Head of caudate nucleus (tissue), 42 donors: ENCODE data around the gene ZMIZ1.

Experiments used
- DNase-seq, 42 donors: peaks; one replicate each; pipeline versions ENCODE4 v3.0.0 to v3.0.0-alpha.2; 2020 to 2021; ENCODE audit warnings: mixed read lengths in 7 of 42
- intact Hi-C: fragments of 100-400 bp; cut with DNase I; formaldehyde crosslinking; loops from one replicate; pipeline ENCODE4 v1.15.0; 2022

Gene ZMIZ1

DNA sequence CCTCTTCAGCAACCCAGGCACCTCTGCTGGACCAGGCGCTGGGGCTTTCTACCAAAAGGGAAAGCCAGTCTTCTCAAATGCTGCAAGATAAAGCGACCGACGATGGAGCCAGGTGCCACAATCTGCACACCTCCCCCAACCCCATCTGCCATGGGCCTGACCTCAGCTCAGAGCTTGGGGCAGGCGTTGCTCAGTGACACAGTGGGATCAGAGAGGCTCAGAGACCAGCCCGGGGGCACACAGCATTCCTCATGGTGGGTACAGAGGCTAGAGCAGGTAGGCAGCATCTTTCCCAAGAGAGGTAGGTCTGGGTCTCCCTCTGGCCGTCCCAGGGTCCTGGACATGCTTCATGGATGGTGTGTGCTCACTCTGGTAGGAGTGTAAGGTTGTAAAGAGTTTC is 56.3 kb downstream of the ZMIZ1 start:
- intact Hi-C loops = no loop called here
- no peak for DNase-seq

DNA sequence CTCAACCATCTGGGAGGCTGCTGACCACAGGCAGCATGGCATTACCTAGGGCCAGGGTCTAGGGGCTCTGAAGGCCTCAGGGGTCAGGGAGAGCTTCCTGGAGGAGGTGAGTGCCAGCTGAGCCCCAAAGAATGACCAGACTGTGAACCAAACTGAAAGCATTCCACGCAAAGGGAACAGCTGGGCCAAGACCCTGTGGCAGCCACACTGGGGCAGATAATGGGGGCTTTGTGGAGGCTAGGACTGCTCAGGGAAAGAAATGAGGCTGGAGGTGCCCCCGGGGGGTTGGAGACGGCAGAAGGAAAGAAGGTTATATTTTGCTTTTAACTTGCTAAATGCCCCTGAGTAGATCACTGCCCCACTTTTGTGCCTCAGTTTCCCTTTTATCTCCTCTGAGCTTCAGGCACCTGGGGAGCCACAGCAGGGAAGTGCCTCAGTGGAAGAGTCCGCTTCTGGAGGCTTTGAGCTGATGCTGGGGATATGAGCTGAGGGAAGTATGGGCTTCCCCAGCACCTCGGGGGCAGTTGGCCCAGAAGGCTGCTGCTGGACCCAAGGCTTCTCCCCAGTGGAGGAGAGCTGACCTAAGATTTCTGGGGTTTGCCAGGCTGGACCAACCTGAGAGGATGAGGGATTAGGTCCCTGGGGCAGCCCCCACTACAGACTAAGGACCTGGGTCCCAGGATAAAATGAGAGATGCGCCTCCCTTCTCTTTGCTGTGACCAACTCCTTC is 57.8 kb downstream of the ZMIZ1 start:
- intact Hi-C loops = no loop called here
- DNase-seq = no peak

DNA sequence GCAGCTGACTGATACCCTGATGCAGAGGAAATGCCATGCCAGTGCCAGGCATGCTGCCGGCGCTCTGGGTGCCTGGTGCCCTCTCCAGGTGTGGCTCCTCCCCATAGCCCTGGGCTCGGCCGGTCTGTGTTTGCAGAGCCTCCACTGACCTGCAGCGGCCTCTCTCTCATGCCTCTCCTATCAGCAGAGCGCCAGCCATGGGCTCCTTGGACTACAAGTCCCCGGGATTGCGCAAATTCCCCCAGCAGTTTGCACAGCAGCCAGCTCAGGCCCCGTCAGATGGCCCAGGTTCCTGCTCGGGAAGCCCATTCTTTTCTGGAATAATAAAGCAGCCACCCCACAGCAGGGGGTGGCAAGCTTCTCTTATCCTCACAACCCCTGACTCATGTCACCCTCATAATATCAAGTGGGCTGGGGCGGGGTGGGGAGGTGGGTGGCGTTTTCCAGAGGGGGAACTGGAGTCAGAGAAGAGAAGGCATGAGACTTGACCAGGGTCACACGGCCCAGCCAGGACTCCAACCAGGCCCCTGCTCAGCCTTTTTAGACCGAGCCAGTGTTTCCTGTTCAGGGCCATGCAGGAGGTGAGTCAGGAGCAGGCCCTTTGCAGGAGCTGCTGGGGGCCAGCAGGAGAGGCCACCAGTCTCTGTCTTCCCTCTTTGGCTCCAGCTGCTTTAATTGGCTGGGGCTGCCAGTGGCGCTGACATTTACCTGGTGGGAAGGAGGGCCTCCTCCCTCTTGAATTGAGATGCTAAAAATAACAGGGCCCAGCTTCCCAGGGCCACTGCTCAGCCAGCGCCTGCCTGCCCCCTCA is 58.6 kb downstream of the ZMIZ1 start:
- peak in 6 of 42 donors; percentile 30 to 66 (median 45) for DNase-seq
- intact Hi-C loops = no loop called here

DNA sequence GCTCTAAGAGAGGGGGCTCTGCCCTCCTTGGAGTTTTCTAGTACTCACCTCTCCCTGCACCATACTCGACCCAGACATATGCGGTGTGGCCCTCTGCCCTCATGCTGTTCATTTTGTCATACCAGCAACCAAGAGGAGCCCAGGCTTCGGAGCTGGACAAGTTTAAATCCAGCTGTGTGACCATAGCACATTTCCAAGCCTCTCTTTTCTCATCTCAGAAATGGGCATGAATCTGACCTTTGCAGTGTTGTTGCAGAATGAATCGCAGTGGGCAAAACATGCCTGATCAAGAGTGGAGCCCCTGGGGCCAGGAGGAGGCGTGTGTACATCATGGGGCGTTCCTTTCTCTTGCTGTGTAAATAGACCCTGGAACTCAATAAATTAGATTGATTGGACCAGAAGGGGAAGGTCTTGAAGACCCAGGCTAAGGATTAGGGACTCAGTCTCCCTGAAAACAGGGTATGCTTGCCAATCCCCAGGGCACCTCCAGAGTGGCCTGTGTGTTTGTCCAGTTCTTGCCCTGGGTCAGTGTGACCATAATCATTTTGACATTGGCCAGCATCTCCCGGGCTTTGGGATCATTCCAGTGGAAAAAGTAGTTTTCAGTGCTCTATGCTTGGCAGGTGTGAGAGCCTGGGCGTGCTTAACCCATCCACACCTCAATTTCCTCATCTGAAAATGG is 59.6 kb downstream of the ZMIZ1 start:
- intact Hi-C loops = no loop called here
- no peak for DNase-seq

DNA sequence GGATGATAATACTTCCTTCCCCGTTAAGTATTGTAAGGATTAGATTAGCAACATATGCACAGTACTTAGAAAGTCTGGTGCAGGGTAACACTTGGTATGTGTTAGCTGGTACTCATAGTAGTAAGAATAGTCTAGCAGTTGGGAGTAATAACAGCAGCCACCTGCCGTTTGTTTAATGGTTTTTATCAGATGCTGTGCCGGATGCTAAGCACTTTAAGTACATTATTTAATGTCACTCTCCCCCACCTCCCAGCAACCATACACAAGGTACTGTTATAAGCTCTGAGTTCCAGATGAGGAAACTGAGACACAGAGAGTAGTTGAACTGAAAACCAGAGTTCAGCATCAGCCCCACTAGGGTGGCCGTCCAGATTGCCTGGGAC is 60.1 kb downstream of the ZMIZ1 start:
- intact Hi-C loops = no loop called here
- DNase-seq = no peak

DNA sequence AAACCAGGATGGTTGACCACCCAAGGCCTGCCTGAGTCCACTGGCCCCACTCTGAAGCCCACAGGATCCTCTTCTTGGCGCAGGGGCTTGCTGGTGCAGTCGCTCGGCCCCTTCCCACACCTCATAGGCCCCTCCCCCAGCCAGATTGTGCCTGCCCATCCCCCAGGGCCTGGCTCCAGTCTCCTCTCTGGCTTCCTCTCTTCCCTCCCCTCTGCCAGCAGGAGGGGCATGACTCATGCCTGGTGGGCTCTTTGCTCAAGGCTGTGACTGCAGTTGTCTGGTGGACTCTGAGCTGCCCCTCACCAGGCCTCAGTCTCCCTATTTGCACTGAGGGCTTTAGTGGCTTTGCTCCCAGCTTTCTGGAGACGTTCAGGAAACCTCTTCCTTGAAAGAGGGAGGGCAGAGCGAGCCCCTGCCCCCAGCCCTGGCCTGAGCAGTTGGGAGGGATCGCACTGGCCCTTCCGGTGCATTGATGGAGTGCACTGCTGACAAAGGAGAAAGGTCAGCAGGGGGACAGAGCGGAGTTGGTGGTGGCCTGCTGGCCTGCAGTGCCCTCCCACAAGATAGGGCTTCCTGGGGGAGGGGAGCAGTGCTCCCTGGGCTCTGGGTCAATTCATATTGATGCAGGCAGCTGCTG is 60.7 kb downstream of the ZMIZ1 start:
- intact Hi-C loops = no loop called here
- DNase-seq = peak in 4 of 42 donors; percentile 34 to 67 (median 59)

DNA sequence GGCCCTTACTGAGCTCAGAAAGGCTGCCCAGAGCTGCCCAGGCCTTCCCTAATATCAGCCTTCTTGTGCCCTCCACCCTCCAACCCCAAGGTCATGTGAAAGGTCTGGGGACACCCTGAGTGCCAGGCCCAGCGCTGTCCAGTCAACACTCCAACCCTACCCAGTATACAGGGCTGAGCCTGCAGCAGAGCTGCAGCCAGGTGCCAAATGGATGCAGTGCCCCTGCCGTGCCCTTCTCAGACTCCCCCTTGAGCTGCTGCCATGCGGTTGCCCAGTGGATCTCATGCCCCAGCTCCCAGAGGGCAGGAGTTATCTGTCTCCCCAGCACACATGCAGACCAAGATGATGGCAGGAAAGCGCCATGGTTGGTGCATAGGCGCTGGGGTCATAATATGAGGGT is 61.5 kb downstream of the ZMIZ1 start:
- DNase-seq = no peak
- intact Hi-C loops = no loop called here

DNA sequence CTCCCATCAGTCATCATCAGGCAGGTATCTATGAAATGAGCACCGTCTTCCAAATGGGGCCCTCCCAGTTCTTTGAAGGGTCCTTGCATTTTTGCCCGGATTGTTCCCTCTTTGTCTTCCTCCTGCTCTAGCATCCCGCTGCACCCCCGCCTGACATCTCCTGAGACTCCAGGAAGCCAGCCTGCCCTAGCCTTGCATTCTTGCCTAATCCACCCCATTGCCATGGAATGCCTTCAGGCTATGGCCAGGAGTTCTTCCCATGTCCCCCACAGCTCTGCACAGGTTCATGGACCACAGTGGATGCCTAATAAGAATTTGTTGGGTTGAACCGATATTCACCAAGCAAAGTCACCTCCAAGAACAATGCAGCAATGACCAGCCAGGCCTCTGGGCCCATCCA is 62.1 kb downstream of the ZMIZ1 start:
- DNase-seq = no peak
- intact Hi-C loops = no loop called here

DNA sequence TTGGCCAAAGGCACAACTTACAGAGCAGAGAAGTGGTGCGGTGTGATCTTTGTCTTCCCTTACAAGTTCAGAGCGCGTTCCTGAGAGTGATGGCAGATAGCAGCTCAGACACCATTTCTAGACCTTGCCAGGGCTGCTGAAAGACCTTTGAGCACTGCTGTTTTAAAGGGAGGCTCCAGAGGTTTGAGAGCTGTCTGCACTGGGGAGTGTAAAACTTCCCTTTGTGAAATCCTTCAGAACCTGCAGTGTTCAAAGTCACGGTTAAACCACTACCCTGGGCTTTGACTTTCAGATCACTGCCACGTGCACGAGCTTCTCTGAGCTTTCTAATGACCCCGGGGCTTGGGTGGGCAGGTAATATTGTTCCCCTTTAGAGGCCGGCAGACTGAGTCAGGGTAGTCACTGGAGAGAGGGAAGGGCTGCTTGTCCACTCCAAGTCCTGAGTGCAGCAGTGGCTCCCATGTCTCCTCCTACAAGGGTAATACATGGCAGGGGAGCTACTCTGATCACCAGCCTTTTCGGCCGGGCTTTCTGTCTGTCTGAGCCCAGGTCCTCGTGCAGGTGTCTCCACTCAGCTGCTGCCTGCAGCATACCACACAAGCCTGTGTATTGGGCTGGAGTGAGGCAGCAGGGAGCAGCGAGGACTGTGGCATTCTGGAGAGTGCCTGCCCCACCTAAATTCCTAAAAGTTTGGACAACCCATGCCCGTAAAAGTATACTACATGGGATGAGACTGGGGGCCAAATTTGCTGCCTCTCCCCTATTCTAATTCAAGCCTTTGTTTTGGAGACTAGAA is 63.3 kb downstream of the ZMIZ1 start:
- intact Hi-C loops = no loop called here
- no peak for DNase-seq

DNA sequence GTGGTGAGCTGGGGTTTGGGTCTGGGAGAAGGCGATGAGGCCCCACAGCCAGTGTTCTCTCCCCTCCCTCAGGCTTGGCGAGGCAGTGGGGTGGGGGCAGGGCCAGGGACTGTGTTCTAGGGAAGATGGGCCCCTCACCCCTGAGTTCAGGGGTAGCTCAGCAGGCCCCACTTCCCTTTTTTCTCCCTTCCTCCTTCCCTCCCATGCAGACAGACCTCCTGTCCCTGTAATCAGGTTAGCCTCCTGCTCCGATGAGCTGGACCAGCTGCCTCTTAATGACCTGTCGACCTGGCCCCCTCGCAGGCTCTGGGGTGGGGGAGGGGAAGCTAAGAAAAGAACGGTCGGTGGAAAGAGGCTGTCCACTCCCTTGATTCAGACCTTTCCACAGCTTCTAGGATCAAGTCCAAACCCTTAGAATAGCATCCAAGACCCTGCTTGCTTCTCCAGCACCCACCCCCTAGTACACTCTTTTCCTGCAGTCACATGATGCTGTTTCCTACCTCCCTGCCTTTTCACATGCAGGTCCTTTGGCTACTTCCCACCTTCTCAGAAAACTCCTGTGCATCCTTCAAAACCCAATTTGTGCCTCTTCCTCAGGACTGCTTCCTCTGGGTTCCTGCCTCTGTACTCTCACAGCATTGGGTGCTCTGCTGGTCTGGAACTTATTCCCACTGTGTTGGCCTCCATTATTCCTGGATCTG is 64.1 kb downstream of the ZMIZ1 start:
- DNase-seq = peak in 2 of 42 donors; percentile 25 to 51
- intact Hi-C loops = no loop called here

DNA sequence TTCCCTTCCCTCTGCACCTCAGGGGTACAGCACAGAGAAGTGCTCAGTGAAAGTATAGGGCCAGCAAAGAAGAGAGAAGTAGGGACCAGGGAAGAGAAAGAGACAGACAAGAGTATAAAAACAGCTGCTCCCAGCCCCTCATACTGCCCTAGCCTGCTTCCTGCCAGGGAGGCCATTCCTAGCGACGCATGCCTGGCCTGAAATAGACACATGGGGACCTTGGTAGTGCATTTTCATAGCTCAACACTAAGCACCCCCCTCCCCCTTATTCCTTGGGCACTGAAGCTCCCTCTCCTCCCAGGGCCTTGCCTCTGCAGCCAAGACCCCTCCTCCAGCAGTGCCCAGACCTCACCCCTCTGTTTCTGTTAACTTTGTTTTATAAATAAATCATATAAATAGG is 64.7 kb downstream of the ZMIZ1 start:
- no peak for DNase-seq
- intact Hi-C loops = no loop called here

DNA sequence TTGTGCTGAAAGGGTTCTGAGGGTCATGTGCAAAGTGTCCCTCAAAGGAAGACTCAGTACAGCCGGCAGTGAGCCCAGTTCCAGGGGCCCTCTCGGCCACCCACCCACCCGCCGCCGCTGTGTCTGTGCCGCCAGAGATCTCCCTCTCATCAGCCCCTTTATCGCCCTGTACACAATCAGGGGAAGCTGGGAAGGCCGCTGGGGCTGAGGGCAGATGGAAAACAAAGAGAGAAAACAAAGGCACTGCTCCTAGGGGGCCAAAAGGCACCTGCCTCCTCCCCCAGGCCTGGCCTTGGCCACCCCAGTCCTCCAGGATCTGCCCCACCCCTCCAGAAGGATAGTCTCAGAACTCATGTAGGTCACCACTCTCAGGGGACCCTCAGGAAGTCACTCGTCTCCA is 67.0 kb downstream of the ZMIZ1 start:
- intact Hi-C loops = no loop called here
- no peak for DNase-seq

DNA sequence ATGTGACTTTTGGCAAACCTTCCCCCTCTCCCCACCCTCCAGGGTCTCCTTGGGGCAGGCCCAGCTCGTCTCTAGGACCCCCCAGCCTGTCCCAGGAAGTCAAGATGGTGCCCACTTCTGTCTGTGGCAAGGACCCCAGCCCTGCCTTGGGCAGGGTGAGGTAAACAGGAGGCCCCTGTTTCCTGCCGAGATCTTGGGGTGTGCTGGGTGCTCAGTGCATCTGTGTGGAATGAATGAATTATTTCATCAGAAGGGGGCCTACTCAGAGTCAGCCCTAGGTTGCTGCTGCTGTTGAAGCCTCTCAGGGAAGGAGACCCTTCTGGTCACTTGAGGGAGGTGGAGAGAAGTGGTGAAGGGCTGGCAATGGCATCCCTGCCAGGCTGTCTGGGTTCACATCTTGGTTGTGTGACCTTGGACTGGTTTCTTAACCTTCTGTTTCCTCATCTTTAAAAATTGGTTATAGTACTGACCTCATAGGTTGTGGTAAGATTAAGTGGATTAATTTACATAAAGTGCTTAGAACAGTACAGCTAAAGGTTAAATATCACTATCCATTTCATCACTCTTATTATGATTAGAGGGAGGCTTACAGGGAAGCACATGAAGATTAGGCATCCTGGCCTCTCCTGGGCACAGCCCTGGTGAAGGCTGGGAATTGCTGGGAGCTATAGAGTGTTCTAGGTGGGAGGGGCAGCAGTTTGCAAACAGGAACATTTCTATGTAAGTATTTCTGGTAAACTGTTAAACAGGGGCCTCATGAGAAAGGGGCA is 67.7 kb downstream of the ZMIZ1 start:
- intact Hi-C loops = no loop called here
- DNase-seq = no peak

DNA sequence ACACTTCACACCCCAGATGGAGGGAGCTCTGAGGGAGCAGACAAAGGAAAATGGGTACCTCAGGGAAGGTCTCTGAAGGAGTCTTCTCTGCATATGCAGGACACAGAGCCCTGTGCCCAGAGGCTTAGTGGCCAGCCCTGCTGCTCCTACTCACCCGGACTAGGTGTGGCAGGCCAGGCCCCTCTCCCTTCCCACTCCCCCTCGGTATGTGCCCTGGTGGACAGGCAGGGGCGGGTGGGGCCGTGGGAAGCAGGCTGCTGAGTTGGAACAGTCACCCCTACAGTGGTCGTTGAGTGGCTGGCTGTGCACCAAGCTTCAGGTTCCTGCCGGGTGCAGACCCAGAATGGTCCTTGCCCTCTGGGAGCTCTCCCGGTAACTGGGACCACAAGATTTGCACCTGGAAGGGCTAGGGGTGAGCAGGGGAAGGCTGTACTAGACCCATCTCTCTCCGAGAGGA is 68.6 kb downstream of the ZMIZ1 start:
- intact Hi-C loops = no loop called here
- no peak for DNase-seq

DNA sequence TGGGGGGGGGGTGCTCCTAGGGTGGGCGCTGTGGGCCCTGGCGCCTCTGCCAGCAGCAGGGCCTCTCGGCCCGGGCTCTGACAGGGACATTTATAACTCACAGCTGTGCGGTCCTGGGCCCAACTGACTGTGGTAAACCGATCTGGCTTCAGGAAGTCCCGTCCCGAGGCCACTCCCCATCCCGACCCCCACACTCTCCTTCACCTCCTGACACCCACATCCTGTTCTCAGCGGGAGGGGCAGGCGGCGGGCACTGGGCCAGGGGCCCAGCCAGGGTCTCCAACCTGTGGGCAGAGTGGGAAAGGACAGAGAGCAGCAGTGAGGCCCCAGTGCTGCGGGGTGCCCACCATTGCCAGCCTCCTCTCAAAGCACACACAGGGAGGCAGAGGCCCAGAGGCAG is 69.1 kb downstream of the ZMIZ1 start:
- DNase-seq = peak in 1 of 42 donors; percentile 26
- intact Hi-C loops = no loop called here

DNA sequence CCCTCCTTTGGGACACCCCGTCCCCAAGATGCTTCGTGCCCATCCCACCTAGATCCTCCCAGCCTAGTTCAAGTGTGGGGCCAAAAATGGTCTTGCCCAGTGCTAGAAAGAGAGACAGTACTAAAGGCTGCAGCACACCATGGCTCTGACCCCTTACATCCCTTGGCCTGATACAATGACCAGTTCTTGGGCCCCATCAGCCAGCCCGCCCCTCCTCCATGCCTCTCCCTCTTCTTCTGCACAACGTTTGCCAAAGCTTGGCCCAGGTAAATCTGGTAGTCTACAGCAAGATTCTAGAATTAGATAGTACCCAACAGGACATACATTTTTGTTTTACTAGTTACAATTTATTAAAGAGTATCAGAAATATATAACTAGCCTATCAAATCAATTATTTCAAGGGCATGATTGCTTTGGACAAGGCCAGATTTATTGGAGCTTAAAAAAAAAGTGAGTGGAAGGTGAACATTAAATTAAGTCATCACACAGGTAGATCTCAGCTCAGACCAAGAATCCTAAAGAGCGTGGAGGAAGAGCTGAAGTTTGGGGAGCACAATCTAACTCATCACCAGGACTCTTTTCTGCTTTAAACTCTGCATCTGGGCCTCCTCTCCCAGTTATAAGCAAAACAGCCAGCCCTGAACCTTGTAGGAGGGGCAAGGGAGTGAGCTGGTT is 69.8 kb downstream of the ZMIZ1 start:
- intact Hi-C loops = no loop called here
- DNase-seq = no peak
